Inflammatory macrophage treated with lipopolysaccharide for 1 hour (primary cell): ENCODE measurements around the gene SART1.

Source experiments
- DNase-seq, 2 donors: peaks; one replicate each; pipeline ENCODE4 v3.0.0-alpha.2; 2020 to 2022

The SART1 gene, protein sequence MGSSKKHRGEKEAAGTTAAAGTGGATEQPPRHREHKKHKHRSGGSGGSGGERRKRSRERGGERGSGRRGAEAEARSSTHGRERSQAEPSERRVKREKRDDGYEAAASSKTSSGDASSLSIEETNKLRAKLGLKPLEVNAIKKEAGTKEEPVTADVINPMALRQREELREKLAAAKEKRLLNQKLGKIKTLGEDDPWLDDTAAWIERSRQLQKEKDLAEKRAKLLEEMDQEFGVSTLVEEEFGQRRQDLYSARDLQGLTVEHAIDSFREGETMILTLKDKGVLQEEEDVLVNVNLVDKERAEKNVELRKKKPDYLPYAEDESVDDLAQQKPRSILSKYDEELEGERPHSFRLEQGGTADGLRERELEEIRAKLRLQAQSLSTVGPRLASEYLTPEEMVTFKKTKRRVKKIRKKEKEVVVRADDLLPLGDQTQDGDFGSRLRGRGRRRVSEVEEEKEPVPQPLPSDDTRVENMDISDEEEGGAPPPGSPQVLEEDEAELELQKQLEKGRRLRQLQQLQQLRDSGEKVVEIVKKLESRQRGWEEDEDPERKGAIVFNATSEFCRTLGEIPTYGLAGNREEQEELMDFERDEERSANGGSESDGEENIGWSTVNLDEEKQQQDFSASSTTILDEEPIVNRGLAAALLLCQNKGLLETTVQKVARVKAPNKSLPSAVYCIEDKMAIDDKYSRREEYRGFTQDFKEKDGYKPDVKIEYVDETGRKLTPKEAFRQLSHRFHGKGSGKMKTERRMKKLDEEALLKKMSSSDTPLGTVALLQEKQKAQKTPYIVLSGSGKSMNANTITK

DNA sequence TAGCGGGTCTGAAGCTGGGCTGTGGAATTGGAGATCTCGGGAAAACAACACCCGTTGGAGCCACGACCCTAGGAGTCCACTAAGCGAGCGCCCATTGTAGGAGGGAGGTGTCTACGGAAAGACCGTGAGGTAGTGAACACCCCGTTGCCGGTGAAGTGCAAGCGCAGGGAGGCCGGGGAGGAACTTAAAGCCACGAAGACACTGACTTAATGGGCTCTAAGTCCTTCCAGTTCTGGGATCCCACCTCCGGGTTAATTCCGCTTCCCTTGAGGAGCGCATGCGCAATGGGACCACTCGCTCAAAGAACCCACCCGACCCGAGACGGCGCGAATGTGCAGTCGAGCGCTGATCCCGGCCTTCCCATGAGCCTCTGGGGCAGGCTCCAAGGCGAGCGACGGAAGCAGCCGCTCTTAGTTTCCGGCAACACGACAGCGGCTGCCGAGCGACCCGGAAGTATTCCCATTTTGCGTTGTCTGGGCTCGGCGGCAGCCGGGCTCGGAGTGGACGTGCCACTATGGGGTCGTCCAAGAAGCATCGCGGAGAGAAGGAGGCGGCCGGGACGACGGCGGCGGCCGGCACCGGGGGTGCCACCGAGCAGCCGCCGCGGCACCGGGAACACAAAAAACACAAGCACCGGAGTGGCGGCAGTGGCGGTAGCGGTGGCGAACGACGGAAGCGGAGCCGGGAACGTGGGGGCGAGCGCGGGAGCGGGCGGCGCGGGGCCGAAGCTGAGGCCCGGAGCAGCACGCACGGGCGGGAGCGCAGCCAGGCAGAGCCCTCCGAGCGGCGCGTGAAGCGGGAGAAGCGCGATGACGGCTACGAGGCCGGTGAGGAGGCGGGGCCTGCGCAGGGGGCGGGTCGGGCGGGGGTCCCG is at the start of gene SART1:
Gene SART1 (plus strand): TSS at position 468 of the 874 bp plus-strand sequence. CDS start 47 bp downstream, at position 515.
- peak; percentile 96 to 97 for DNase-seq

DNA sequence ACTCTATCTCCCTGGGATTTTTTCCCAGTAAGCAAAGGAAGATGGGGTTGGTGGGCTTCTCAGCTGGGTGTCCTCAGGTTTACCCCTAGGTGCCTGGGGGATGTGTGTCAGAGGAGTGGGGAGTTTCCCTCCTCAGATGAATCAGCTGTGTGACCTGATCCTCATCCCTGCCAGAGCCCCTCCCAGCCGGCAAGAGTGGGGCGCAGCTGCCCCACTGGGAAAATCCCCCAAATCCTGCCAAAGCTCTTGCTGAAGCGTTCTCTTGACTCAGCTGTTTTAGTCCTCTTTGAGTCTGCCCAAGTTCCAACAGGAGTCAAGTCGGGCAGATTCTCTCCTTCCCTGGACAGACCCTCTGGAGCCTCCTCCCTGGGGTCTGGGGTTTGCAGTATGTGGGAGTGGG is 48.7 kb upstream of the SART1 start:
- peak; percentile 30 to 60 for DNase-seq

DNA sequence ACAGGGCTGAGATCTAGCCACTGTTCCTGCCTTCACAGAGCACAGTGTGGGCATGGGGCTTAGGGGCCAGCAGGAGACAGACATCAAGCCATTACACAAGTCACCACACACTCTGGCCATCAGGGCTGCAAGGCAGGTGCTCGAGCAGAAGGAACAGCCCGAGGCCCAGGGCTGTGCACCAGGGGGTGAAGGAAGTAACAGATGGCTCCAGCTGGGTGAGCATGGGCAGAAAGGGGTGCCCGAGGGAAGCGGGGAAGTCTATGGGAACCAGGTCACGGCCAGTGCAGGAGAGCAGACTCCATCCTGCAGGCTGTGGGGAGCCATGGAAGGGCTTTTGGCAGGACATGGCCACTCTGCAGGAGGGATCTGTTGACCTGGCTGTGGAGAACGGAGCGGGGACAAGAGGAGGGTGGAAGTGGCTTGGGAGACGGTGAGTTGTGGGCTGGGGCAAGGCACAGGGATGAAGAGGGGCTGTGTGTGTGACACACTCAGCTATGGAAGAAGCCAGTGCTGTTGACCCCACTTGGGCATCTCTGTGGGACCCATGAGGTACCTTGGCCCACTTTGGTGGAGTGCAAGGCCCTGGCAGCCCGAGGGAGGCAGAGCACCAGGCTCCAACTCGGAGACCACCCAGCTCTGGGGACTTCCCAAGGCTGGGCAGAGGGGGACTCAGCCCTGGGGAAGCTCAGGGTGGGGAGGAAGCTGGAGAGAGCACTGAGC is 46.3 kb upstream of the SART1 start:
- DNase-seq = no peak

DNA sequence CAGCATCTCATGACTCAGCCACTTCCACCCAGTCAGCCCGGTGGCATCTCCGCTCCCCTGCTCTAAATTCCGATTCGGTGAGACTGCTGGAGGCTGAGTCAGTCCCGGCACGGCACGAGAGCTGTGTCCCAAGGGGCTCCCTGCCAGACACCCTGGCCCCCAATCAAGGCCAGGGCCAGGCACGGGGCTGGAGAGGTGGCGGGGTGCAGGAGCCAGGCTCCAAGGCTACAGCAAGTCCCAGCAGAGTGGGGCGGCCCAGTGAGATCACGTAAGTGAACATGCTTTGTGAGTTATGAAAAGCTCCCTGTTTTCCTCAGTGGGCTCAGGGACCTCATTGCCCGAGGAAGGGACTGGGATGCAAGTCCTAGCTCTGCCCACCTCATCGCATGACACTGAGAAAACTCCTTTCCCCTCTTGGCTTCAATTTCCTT is 45.7 kb upstream of the SART1 start:
- peak in 1 of 2 donors; percentile 52 for DNase-seq

DNA sequence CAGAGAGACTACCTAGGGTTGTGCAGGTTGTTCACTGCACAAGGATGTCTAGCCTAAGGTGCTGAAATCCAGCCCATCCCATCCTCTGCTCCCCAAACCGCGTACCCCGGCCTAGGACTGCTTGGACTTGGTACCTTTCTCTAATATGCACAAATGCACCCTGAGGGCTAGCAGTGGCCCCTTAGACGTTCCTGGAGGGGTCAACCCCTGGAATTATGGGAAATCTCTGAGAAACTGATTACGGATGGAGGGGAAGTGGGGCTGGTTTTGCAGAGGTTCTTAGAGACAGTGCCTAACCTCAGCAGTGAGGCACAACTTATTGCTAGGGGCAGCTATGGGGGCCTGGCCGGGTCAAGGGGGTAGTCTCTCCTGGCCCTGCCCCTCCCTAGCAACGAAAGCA is 45.1 kb upstream of the SART1 start:
- no peak for DNase-seq

DNA sequence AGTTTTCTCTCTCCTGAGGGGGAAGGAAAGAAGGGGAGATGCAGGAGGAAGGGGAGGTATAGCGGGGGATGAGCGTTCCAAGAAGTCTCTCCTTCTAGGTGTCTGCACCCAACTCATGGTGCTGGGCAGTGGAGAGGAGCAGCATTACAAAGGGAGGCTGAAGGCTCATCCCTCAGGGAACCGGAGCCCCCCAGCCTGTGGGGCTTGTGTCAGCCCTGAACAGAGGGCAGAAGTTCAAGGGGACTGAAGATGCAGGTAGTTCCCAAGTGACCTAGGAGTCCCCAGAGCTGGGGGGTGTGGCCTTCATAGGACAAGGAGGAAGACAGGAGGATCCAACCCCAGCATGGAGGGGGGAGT is 44.5 kb upstream of the SART1 start:
- no peak for DNase-seq

DNA sequence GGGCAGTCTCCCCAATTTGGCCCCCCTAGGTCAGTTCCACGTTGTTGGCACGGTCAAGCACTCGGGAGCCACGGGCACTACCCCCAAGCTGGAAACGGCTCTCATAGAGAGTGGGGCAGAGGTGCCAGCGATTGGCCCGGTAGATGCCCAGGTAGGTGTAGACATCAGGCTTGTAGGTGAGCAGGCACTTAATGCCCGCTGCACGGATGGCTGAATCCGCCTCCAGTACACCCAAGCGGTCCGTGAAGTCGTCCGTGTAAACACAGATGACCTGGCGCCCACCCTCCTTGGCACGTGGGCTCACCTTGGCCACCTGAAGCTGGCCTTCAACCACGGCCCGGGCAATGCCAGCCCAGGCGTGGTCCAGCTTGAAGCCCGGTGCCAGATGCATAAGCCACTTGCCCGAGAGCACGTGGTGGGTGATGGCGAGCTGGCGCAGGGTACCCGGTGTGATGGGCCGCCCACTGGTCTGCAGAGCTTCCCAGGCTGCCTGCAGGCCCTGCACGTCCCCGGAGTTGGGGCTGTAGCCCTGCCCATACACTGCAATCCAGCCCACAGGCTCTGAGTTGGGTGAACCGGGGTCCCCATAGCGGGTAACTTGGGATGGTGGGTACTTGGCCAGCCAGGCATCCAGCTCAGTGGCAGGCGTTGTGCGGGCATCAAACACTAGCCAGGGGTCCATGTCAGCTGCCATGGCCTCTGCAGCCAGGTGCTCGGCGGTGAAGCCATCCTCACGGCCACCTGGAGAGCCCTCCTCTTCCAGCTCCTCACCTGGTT is 43.9 kb upstream of the SART1 start:
- DNase-seq = no peak

DNA sequence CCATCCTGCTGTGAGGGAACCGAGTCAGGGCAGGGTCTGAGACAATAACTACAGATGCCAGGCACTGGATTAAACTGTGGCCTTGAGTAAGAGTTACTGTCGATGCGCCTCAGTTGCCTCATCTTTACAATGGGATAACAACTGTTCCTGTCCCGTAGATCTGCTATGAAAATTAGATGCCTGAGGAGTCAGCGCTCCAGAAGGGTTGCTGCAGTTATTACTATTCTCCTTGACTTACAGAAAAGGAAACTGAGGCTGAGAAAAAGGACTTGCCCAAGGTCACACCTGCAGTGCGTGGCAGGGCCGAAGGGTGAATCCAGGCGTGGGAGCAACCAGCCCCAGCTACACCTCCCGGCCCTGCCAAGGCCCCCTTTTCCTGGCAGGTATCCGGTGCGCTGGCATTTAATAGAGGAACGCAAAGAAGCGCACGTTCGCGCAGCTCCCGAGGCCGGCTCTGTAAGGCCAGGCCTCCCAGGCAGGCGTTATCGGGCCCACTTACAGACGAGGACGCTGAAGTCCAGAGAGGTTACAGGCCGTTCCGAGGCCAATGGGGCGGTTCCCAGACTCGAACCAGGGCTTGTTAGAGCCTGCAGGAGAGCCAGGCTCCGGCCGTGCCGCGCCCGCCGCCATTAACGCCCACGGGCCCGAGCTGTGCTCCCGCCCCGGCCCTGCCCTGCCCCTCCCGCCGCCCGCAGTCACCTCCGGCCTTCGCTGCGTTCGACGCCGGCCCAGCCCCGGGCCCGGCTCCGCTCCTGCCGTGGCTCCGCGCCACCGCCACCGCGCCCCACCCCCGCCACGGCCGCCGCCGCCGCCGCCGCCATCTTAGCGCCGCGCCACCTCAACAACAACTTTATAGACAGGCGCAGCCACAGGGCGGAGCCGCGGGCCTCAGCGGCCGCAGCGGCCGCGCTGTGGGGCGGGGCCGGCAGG is 43.1 kb upstream of the SART1 start, which contains the start of gene C11orf68:
Gene C11orf68 (minus strand): TSS at position 852 of the 930 bp plus-strand sequence. CDS start 31 bp downstream, at position 821.
- peak in 1 of 2 donors; percentile 35 for DNase-seq

DNA sequence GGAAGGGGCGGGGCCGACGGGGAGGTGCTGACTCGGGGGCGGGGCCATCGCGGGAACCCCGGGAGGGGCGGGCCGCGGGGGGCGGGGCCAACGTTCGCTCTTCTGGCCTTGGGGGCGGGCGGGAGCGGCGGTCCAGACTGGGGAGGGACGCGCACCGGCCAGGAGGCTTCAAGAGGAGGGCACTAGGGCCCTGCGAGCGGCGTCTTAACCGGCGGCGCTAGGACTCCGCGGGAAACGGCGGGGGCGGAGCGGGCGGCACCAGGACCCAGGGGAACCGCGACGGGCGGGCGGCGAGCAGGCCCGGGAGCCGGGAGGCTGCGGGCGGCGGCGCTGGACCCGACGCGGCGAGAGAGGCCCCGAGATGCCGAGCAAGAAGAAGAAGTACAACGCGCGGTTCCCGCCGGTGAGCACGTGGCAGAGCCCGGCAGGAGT is 42.4 kb upstream of the SART1 start, which contains the start of gene DRAP1:
Gene DRAP1 (plus strand): TSS at position 286 of the 432 bp plus-strand sequence. CDS start 76 bp downstream, at position 362.
- peak; percentile 97 to 98 for DNase-seq

DNA sequence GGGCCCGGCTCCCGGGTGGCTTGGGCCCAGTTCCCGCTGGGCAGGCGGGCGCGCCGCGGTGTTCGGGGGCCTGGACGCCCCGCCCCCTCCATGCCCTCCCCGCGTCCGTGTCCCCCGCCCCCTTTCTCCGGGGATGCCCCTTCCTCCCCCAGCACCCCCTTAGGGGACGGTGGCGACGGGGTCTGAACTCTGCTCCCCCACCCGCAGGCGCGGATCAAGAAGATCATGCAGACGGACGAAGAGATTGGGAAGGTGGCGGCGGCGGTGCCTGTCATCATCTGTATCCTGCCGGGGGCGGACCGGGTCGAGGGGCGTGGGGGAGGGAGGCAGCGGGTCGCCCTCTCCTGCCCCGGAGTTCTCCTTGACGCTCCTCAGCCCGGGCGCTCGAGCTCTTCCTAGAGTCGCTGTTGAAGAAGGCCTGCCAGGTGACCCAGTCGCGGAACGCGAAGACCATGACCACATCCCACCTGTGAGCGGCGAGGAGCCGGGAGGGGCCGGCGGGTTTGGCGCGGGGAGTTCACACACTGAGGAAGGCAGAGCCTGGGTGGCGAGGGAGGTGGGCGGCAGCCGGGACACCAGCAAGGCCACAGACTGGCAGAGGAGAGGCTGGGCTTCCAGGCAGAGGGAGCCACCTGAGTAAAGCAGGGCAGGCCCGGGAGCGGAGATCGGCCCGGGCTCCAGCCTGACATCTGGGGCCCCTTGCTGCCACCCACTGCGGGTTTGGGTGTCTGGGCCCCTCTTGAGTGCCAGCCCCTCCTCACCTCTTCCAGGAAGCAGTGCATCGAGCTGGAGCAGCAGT is 41.8 kb upstream of the SART1 start:
- no peak for DNase-seq

DNA sequence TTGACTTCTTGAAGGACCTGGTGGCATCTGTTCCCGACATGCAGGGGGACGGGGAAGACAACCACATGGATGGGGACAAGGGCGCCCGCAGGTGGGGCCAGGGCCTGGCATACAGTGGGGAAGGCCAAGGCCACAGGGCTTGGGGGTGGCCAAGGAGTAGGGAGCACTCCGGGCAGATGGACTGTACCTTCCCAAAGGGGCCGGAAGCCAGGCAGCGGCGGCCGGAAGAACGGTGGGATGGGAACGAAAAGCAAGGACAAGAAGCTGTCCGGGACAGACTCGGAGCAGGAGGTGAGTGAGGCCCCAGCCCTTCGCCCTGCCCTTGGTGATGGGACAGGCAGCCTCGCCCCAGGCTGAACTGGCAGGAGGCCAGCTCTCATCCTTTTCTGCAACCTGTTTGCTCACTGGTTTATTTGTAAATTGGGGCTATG is 41.1 kb upstream of the SART1 start:
- no peak for DNase-seq

DNA sequence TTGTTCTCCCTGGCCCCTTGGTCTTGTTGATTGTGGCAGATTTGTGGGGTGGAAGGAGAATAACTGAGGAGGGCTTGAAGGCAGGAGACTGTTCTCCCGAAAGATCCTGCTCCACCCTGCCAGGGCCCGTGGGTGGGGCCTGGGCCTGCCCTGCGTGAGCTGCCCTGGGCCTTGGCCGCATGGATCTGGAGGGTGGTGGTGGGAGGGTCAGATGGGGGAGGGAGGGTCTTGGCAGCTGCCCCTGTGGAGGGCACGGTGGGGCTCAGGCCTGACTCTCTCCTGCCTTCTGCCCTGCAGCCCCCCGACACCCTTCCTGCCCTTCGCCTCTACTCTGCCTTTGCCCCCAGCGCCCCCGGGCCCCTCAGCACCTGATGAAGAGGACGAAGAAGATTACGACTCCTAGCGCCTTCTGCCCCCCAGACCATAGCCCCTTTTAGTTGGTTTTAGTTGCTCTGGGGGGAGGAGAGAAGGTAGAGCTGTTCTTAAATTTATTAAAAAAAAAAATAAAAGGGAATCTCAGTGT is 40.4 kb upstream of the SART1 start:
- DNase-seq = no peak

DNA sequence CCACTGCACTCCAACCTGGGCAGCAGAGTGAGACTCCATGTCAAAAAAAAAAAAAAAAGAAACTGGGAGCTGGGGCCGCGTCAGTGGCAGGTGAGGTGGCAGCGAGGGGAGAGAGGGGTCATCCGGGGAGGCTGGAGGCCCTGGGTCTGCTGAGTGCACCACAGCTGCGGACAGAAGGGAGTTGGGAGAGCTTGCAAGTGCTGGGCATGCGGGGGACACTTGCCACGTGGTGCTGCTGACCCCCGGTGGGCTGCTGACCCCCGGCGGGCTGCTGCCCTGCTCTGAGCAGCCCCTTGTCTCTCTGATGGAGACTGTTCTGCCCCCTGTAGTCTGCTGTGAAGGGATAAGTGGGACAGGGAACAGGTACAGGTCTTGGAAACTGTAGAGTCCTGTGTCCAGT is 39.7 kb upstream of the SART1 start:
- DNase-seq = no peak

DNA sequence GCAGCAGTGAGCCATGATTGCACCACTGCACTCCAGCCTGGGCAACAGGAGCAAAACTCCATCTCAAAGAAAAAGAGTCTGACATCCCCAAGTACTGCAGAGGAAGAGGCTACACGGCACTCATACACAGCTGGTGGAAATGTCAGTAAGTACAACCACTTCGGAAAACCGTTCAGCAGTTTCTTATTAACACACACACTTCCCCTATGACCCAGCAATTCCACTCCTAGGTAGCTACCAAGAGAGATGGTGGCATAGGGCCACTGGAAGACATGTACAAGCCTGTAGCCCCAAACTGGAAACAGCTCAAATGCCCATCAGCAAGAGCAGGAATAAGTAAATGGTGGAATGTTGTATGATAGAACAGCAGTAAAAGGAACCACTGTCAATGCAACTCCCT is 39.0 kb upstream of the SART1 start:
- no peak for DNase-seq

DNA sequence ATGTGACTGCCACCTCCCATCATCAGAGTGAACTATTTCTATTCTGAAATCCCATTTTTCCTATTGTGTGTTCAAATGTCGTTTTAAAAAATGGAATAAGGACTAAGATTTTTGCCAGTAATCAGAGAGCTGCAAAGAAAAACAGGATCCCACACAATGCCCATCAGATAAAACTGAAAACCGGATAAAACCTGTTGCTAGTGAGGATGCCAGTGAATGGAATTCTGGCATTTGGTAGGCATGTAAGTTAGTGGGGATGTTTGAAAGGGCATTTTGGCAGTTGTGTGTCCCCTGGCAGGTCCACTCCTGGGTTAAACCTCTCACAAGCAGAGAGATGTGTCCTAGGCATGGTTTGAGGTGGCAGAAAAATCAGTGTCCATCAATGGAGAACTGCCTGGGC is 36.1 kb upstream of the SART1 start:
- DNase-seq = no peak

DNA sequence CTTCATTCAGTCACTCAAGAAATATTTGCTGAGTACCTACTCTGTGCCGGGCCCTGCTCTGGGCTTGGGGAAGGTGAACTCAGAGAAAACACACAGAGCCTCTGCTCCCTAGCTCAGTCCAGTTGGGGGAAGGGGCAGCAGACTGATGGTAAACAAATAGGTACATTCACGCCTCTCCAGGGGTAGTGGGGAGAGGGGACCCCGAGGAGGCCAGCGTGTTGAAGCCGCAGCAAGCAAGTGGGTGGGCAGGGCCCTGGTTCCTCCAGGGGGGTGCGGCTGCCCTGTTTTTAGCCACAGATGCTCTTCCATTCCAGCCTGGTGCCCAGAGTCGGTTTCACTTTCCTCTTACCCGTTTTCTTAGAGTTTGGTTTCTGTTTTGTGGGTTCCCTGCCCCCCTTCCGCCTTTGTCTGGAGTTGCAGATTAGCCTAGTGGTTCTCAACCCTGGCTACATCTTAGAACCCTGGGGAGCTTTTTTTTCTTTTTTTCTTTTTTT is 33.6 kb upstream of the SART1 start:
- DNase-seq = peak; percentile 71 to 88

DNA sequence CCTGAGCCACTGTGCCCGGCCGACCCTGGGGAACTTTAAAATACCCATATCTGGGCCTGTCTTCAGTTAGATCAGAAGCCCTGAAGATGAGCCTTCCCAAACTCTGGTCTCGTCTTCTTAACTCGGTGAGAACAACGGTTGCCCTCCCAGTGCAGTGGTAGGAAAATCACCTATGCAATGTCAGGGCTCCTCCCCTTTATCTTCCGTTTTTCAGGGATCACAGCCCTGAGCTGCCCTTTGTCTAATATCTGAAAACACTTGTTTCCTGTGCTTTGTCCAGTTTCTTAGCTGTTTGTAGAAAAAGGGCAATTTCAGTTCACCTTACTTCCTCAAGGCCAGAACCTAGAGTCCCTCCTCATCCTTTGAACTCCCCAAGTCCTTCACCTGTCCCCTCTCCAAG is 32.9 kb upstream of the SART1 start:
- DNase-seq = no peak

DNA sequence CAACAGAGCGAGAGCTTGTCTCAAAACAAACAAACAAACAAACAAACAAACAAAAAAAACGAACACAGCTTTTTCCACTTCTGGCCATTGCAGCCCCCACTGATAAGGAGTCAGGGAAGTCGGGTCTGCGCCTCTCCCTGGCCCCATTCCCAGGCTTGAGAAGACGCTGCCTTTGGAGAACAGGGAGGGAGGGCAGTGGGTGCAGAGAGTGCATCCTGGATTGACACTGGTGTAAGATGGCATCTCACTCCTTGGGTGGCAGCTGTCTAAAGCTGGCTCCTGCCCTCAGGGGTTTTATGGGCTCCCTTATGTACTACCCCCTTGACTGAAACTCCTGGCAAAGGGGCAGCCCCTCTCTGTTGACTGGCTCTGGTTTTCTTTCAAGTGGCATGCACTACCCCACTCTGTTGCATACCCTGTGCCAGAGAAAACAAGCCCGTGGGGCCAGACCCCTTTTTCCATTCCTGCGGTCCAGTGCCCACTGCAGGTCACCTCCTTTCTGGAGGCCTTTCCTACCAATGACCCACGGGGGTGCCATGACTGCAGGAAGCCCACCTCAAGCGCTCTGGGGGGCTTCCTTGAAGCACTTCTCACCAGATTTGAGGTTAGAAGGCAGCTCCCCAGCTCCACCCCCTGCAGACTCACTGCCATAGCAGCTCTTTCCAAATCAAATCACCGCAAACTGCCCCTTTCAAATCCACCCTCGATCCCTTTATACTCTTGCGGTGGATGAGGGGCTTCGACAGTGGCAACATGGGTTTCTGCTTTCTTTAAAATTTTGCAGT is 29.6 kb upstream of the SART1 start:
- no peak for DNase-seq
